GM10266 (cell line): ENCODE measurements around the gene XAB2.

Source experiments
- DNase-seq: peaks from one replicate; pipeline ENCODE4 v3.0.0; 2012; ENCODE audit errors: extremely low spot score
- CTCF ChIP-seq: IDR thresholded peaks from 2 replicates; pipeline ENCODE4 v1.5.1; 2012; ENCODE audit warnings: mild to moderate bottlenecking, low read depth; ENCODE audit not compliant: control insufficient read depth, insufficient read depth; ENCODE audit errors: missing control alignments

Gene XAB2

GRCh38 chr19:7629347-7630054, at the start of gene XAB2, which contains the start of gene PET100:
Gene XAB2 (minus strand): TSS chr19:7629545. CDS start chr19:7629527, 18 bp downstream.
Gene PET100 (plus strand): TSS chr19:7629793. CDS start chr19:7629834, 41 bp downstream.
- no peak for TF ChIP-seq CTCF
- peak; percentile 99 for DNase-seq

DNA sequence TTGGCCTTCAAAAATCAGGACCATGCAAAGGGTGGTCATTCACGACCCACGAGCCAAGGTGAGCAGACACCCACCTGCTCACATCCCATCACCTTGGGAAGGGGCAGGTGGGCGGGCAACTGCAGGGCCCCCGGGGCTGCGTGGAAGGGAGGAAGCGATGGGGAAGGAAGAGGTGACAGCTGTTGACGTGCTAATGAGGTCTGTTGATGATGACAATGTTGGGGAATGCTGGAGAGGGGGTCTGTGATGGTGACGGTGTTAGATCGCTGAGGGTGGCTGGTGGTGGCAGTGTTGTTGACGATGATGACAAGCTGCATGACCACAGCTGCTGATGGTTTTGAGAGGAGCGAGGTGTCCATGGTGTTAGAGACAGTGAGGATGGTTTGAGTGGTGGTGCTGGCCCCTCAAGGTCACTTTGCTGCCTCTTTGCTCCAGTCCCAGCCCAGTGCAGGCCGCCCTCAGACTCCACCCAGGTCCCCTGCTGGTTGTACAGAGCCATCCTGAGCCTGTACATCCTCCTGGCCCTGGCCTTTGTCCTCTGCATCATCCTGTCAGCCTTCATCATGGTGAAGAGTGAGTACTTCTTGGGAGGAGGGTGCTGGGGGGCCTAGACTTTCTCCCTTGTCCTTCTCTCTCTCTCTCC, 48.4 kb upstream of the XAB2 start:
- DNase-seq: no peak

DNA sequence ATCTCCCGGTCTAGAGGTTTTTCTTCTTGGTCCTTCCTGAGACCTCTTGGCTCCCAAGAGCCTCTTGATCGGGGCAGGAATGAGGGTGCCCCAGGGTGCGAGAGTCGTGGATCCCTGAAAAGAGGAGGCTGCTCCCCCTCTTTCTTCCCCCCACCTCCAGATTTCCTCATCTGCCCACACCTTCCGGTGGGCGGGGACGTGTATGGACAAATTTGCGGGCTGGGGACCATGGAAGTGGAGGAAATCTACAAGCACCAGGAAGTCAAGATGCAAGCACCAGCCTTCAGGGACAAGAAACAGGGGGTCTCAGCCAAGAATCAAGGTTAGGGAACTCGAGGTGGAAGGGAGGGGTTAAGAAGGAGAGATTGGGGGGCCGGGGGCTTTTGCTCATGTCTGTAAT, 47.5 kb upstream of the XAB2 start, which contains the start of gene MCEMP1:
MCEMP1 (plus strand) TSS at position 237 of the 400 bp plus-strand sequence; CDS start at position 268, 31 bp downstream.
- no peak for DNase-seq

More for the DNA sequence above, 48.4 kb upstream of the XAB2 start:
- peak; percentile 31 for TF ChIP-seq CTCF

DNA sequence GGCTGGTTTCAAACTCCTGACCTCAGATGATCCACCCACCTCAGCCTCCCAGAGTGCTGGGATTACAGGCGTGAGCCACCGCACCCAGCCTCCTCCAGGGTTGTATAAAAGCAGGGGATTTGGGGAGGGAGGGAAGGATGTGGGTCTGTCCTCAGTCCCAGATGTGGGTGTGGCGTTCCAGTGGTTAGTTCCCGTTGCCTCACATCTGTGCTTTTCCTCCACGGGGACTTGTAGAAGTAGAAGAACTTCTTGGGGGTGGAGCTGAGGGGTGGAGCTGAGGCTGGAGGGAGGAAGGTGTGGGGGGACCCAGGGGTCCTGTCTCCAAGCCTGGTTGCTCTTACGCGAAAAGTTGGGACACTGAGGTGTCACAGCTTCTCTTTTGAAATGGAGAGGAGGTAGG, 47.0 kb upstream of the XAB2 start:
- no peak for TF ChIP-seq CTCF
- no peak for DNase-seq

More for the DNA sequence above, 47.5 kb upstream of the XAB2 start, which contains the start of gene MCEMP1:
- no peak for TF ChIP-seq CTCF

- no peak for DNase-seq
- TF ChIP-seq CTCF: no peak
Observed at GRCh38 chr19:7674010-7675005, 45.0 kb upstream of the XAB2 start.

- no peak for TF ChIP-seq CTCF
- no peak for DNase-seq
Observed at GRCh38 chr19:7672522-7672921, 43.2 kb upstream of the XAB2 start.
